SU-DHL-6 (cell line): ENCODE results near the gene RYR2.

Experiments used
- H2AFZ ChIP-seq: fragments of 200-600 bp; sonication (generic); 2 replicates; pipeline ENCODE4 v1.6.1; 2014; ENCODE audit warnings: low read depth, mild to moderate bottlenecking, moderate library complexity, mixed read lengths, antibody characterized with exemption, low read length; ENCODE audit not compliant: severe bottlenecking
- H3F3A ChIP-seq: fragments of 200-600 bp; shearing (Covaris generic); 2 replicates; pipeline ENCODE4 v1.6.0; 2016; ENCODE audit warnings: antibody characterized with exemption, mild to moderate bottlenecking; ENCODE audit not compliant: insufficient read depth
- H3K27ac ChIP-seq: fragments of 200-600 bp; sonication (generic); 2 replicates; pipeline ENCODE4 v1.5.1; 2016; ENCODE audit warnings: low read depth, mild to moderate bottlenecking, low read length, moderate library complexity, mixed read lengths
- H3K27me3 ChIP-seq: fragments of 200-600 bp; sonication (generic), shearing (Covaris generic); 2 replicates; pipeline ENCODE4 v1.6.0; 2014; ENCODE audit warnings: mild to moderate bottlenecking, low read length
- H3K36me3 ChIP-seq: fragments of 200-600 bp; sonication (generic); 2 replicates; pipeline ENCODE4 v1.6.1; 2014; ENCODE audit warnings: mild to moderate bottlenecking, low read length, mixed read lengths
- H3K4me2 ChIP-seq: fragments of 300-600, 200-600 bp; shearing (Covaris generic), sonication (generic); 2 replicates; pipeline ENCODE4 v1.6.0; 2014; ENCODE audit warnings: low read length, low read depth, mild to moderate bottlenecking; ENCODE audit not compliant: poor library complexity, severe bottlenecking
- H3K4me3 ChIP-seq: fragments of 200-600 bp; sonication (generic); 2 replicates; pipeline ENCODE4 v1.5.1; 2014; ENCODE audit warnings: antibody characterized with exemption, low read length, mild to moderate bottlenecking, mixed read lengths; ENCODE audit not compliant: insufficient read depth, poor library complexity, severe bottlenecking
- H3K79me2 ChIP-seq: fragments of 200-600 bp; sonication (generic); 2 replicates; pipeline ENCODE4 v1.6.1; 2014; ENCODE audit warnings: mild to moderate bottlenecking, low read length, moderate library complexity; ENCODE audit not compliant: insufficient read depth
- H3K9ac ChIP-seq: fragments of 200-600 bp; sonication (generic); 2 replicates; pipeline ENCODE4 v1.7.0; 2014; ENCODE audit warnings: mild to moderate bottlenecking, low read length
- H3K9me2 ChIP-seq: fragments of 200-600 bp; sonication (generic); replicated peaks from 2 replicates; pipeline ENCODE4 v1.6.1; 2014; ENCODE audit warnings: low read length; ENCODE audit not compliant: insufficient read depth
- H3K9me3 ChIP-seq: fragments of 200-600 bp; sonication (generic); 2 replicates; pipeline ENCODE4 v1.6.1; 2014; ENCODE audit warnings: low read length, mixed read lengths; ENCODE audit not compliant: insufficient read depth
- H4K20me1 ChIP-seq: fragments of 200-600 bp; sonication (generic); 2 replicates; pipeline ENCODE4 v1.6.1; 2014; ENCODE audit warnings: low read depth, mild to moderate bottlenecking, antibody characterized with exemption, low read length, moderate library complexity, mixed read lengths
- EZH2phosphoT487 ChIP-seq: fragments of 200-600 bp; sonication (generic), shearing (Covaris generic); conservative IDR thresholded peaks from 2 replicates; pipeline ENCODE4 v1.6.1; 2018; ENCODE audit warnings: mild to moderate bottlenecking, antibody characterized with exemption, low read length, moderate library complexity, mixed read lengths
- TF ChIP-seq, protein P1 (sequence below): fragments of 200-600 bp; sonication (generic); IDR thresholded peaks from one replicate; pipeline ENCODE4 v1.5.1; 2017; ENCODE audit warnings: antibody characterized with exemption, mild to moderate bottlenecking, low read length, moderate library complexity; ENCODE audit not compliant: insufficient read depth, poor library complexity, severe bottlenecking

Gene RYR2

DNA sequence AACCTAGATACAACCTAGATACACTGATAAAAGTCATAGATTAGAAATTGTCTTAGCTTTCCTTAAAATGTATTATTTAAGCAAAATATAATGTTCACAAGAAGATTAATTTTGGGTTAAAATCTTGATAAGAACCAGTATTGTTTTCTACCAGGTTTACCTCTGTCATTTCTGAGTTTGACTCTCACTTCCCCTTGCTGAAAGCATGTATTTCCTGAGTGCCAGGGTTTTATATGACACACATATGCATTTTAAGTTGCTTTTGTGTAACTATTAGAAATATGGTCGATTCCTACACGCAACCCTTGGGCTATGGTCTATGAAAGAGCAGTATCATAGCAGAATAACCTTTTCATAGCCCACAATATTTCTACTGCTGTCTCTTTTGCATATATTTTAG, 497.1 kb downstream of the RYR2 start:
- no peak overlapping the region for H3K27ac ChIP-seq
- TF ChIP-seq, protein P1, sequence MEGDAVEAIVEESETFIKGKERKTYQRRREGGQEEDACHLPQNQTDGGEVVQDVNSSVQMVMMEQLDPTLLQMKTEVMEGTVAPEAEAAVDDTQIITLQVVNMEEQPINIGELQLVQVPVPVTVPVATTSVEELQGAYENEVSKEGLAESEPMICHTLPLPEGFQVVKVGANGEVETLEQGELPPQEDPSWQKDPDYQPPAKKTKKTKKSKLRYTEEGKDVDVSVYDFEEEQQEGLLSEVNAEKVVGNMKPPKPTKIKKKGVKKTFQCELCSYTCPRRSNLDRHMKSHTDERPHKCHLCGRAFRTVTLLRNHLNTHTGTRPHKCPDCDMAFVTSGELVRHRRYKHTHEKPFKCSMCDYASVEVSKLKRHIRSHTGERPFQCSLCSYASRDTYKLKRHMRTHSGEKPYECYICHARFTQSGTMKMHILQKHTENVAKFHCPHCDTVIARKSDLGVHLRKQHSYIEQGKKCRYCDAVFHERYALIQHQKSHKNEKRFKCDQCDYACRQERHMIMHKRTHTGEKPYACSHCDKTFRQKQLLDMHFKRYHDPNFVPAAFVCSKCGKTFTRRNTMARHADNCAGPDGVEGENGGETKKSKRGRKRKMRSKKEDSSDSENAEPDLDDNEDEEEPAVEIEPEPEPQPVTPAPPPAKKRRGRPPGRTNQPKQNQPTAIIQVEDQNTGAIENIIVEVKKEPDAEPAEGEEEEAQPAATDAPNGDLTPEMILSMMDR: no peak
- no peak for TF ChIP-seq EZH2phosphoT487
- no peak overlapping the region for H3K9ac ChIP-seq
- no peaks in the 10 kb centered on the region for H3K9me2 ChIP-seq
- no peak overlapping the region for H3K4me3 ChIP-seq
- H3K27me3 ChIP-seq: no peaks in the 10 kb centered on the region
- H3K9me3 ChIP-seq: no peaks in the 10 kb centered on the region
- no peak overlapping the region for H3K4me2 ChIP-seq
- H4K20me1 ChIP-seq: no peaks in the 10 kb centered on the region
- H2AFZ ChIP-seq: no peak overlapping the region
- no peaks in the 10 kb centered on the region for H3F3A ChIP-seq
- H3K79me2 ChIP-seq: no peaks in the 10 kb centered on the region
- no peaks in the 10 kb centered on the region for H3K36me3 ChIP-seq

DNA sequence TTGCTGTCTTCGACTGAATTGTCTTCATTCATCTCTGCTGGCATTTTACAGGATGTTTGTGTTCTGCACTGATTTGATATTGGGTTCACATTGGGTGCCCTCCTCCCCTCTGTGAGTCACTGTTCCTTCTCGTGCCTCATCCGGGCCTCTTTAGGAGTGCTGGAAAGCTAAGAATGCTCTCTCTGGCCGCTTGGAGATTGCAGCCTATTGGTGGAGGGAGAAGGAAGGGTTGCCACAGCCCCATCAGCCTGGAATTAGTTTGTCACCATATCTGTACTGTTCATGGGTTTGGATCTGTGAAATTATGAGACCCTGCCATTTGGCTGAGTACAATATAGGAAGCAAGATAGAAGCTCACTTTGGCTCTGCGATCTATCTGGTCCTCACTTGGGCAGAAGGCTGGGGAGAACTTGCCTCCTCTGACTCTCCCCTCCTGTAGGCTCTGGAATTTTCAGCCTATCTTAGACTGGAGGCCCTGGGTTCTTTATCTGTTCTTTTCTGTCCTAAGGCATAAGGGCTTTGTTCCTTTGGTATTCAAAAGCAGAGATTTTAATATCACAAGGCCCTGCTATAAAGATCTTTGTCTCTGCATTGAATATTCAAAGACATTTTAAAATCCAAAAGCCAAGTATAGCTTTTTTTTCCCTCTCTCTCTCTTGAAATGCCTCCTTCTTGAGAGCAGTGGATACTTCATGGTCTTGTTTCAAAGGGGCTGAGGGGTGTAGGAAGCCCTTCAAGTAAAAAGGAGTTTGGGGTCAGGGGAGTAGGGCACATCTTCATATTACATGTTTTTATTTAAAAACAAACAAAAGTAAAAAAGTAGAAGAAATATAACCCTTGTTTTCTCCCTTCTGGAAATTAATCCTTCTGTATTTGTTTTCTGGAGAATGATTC, 500.8 kb downstream of the RYR2 start:
- no peaks in the 10 kb centered on the region for H3K9me2 ChIP-seq
- no peaks in the 10 kb centered on the region for H3K79me2 ChIP-seq
- H2AFZ ChIP-seq: no peak overlapping the region
- H3K4me3 ChIP-seq: no peak overlapping the region
- no peak overlapping the region for H3K4me2 ChIP-seq
- H3K27me3 ChIP-seq: no peaks in the 10 kb centered on the region
- no peak overlapping the region for H3K27ac ChIP-seq
- no peaks in the 10 kb centered on the region for H3F3A ChIP-seq
- no peaks in the 10 kb centered on the region for H3K9me3 ChIP-seq
- H4K20me1 ChIP-seq: no peaks in the 10 kb centered on the region
- no peaks in the 10 kb centered on the region for H3K36me3 ChIP-seq
- TF ChIP-seq, protein P1: no peak
- TF ChIP-seq EZH2phosphoT487: no peak
- no peak overlapping the region for H3K9ac ChIP-seq

DNA sequence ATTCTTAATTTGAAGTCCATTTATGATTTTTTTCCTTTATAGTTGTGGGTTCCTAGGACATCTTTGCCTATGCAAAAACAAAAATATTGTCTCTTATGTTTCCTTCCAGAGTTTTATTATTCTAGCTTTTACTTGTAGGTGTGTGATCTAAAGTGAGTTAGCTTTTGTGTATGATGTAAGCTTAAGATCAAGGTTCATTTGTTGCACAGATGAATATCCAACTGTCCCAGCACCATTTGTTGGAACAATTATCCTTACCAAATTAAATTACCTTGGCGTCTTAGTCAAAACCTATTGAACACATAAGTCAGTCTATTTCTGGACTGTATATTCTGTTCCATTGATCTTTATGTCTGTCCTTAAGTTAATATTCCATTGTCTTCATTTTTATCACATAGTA, 511.1 kb downstream of the RYR2 start:
- Histone ChIP-seq H2AFZ (no peak overlapping the region), H4K20me1 (no peaks in the 10 kb centered on the region), H3K79me2 (no peaks in the 10 kb centered on the region), H3K27me3 (no peaks in the 10 kb centered on the region), H3K9me3 (no peaks in the 10 kb centered on the region), H3K9me2 (no peaks in the 10 kb centered on the region), H3K4me3 (no peak overlapping the region), H3K27ac (no peak overlapping the region), H3K4me2 (no peak overlapping the region), H3F3A (no peaks in the 10 kb centered on the region), H3K36me3 (no peaks in the 10 kb centered on the region), H3K9ac (no peak overlapping the region)
- TF ChIP-seq EZH2phosphoT487: no peak
- TF ChIP-seq, protein P1: no peak
